Neutrophil (primary cell): Measurements from ENCODE around the gene CHN2.

ENCODE experiments used
- H3K27ac ChIP-seq: fragments of 200-600 bp; sonication (generic); 2 replicates; pipeline ENCODE4 v1.5.1; 2016; ENCODE audit warnings: mild to moderate bottlenecking, moderate library complexity
- H3K27me3 ChIP-seq: fragments of 200-600 bp; sonication (generic); 2 replicates; pipeline ENCODE4 v1.6.0; 2016; ENCODE audit warnings: mild to moderate bottlenecking
- H3K36me3 ChIP-seq: fragments of 200-600 bp; sonication (generic); 2 replicates; pipeline ENCODE4 v1.5.1; 2017
- H3K4me1 ChIP-seq, 2 experiments: fragments of 200-600 bp in 1 of 2; sonication (generic) in 1 of 2; 1 replicate in 1 of 2; 2 replicates in 1 of 2; pipeline versions ENCODE4 v1.5.1 to v1.6.1; 2013 to 2016; ENCODE audit warnings: low read depth in 1 of 2, low read length in 1 of 2, mild to moderate bottlenecking in 1 of 2, moderate library complexity in 1 of 2; ENCODE audit not compliant: control insufficient read depth in 1 of 2, insufficient read depth in 1 of 2
- H3K4me3 ChIP-seq, 2 experiments: fragments of 200-600 bp in 1 of 2; sonication (generic) in 1 of 2; 1 replicate in 1 of 2; 2 replicates in 1 of 2; pipeline ENCODE4 v1.5.1; 2013 to 2016; ENCODE audit warnings: low read depth in 1 of 2, low read length in 1 of 2, mild to moderate bottlenecking in 1 of 2, moderate library complexity in 1 of 2
- H3K9me3 ChIP-seq: fragments of 200-600 bp; sonication (generic); 2 replicates; pipeline ENCODE4 v1.5.1; 2016
- TF ChIP-seq, protein P1 (sequence below): fragments of 200-600 bp; sonication (generic); IDR thresholded peaks from 2 replicates; pipeline ENCODE4 v1.5.1; 2016; ENCODE audit warnings: antibody characterized with exemption

Gene CHN2

DNA sequence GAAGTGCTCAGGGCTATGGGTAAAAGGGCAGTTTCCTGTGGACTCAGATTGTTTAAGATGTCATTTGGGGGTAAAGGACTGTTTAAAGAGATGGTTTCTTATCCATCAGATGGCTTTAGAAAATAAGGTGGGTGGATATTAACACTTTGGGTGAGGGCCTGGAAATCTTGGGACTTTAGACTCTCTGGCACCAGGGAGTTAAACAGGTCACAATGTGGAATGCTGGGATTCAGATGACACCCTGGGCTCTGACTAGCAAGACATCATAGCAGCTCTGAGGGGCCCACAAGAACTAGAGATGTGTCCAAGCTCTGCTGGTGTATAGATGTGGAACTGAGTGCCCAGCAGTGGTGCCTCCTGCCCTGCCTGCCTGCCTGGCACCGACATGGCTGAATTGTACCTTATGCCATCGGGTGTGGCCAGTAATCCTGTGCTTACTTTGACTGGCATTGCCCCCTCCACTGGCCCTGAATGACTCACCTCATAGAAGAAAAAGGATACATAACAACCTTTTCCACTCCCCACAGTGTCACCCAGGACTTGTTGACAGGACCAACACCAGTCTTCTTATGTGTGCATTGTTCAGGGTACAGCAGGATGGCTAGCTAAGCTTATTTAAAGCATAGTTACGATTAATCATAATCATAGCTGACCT, 269.1 kb downstream of the CHN2 start:
- H3K9me3 ChIP-seq = no peaks in the 10 kb centered on the region
- peaks cover 0 to 9% of the 10 kb centered on the region in 2 experiments for H3K4me1 ChIP-seq

GRCh38 chr7:29464753-29465152, 270.2 kb downstream of the CHN2 start:
- Histone ChIP-seq H3K4me1 (peaks cover 0 to 13% of the 10 kb centered on the region in 2 experiments), H3K4me3 (no peak overlapping the region), H3K27ac (no peak overlapping the region), H3K9me3 (no peaks in the 10 kb centered on the region), H3K36me3 (no peaks in the 10 kb centered on the region), H3K27me3 (no peaks in the 10 kb centered on the region)
- TF ChIP-seq, protein P1, sequence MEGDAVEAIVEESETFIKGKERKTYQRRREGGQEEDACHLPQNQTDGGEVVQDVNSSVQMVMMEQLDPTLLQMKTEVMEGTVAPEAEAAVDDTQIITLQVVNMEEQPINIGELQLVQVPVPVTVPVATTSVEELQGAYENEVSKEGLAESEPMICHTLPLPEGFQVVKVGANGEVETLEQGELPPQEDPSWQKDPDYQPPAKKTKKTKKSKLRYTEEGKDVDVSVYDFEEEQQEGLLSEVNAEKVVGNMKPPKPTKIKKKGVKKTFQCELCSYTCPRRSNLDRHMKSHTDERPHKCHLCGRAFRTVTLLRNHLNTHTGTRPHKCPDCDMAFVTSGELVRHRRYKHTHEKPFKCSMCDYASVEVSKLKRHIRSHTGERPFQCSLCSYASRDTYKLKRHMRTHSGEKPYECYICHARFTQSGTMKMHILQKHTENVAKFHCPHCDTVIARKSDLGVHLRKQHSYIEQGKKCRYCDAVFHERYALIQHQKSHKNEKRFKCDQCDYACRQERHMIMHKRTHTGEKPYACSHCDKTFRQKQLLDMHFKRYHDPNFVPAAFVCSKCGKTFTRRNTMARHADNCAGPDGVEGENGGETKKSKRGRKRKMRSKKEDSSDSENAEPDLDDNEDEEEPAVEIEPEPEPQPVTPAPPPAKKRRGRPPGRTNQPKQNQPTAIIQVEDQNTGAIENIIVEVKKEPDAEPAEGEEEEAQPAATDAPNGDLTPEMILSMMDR = no peak

More for the DNA sequence above, 269.1 kb downstream of the CHN2 start:
- no peaks in the 10 kb centered on the region for H3K36me3 ChIP-seq
- H3K27ac ChIP-seq = no peak overlapping the region
- TF ChIP-seq, protein P1 = no peak
- H3K27me3 ChIP-seq = no peaks in the 10 kb centered on the region
- H3K4me3 ChIP-seq = no peak overlapping the region

GRCh38 chr7:29467193-29467926, 272.8 kb downstream of the CHN2 start:
- Histone ChIP-seq H3K27ac (no peak overlapping the region), H3K4me1 (peaks cover 3 to 22% of the 10 kb centered on the region in 2 experiments), H3K27me3 (no peaks in the 10 kb centered on the region), H3K4me3 (no peak overlapping the region), H3K9me3 (no peaks in the 10 kb centered on the region), H3K36me3 (no peaks in the 10 kb centered on the region)
- TF ChIP-seq, protein P1 = no peak

- Histone ChIP-seq H3K9me3 (no peaks in the 10 kb centered on the region), H3K4me1 (peaks cover 3 to 22% of the 10 kb centered on the region in 2 experiments), H3K27me3 (no peaks in the 10 kb centered on the region), H3K27ac (no peak overlapping the region), H3K4me3 (no peak overlapping the region), H3K36me3 (no peaks in the 10 kb centered on the region)
- TF ChIP-seq, protein P1 = no peak
Observed at GRCh38 chr7:29468196-29468595, 273.6 kb downstream of the CHN2 start.

DNA sequence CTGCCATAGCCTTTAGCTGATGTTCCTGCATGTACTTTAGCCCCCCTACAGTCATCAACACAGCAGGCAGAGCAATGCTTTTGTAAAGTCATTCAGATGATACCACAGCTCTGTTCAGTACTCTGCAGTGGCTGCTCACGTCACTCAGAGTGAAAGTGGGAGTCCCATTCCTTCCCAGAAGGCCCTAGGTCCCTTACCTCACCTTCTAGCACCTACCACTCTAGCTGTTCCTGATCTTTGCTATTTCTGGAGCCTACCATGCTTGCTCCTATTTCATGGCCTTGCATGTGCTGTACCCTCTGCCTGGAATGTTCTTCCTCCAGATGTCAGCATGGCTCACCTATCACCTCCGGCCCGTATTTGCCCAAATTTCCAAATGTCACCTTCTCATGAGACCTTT, 274.7 kb downstream of the CHN2 start:
- H3K36me3 ChIP-seq = no peaks in the 10 kb centered on the region
- no peaks in the 10 kb centered on the region for H3K27me3 ChIP-seq
- H3K9me3 ChIP-seq = no peaks in the 10 kb centered on the region
- H3K4me1 ChIP-seq = peaks cover 3 to 22% of the 10 kb centered on the region in 2 experiments
- no peak overlapping the region for H3K27ac ChIP-seq
- H3K4me3 ChIP-seq = no peak overlapping the region
- TF ChIP-seq, protein P1 = no peak
